MM.1S (cell line): ENCODE measurements around the gene GRAMD1B.

Experiments
- DNase-seq: peaks from one replicate; pipeline ENCODE4 v3.0.0-alpha.2; 2015
- H2AFZ ChIP-seq: fragments of 300-600 bp; sonication (generic); 2 replicates; pipeline ENCODE4 v1.6.0; 2016; ENCODE audit warnings: antibody characterized with exemption, low read length
- H3F3A ChIP-seq: fragments of 300-600 bp; sonication (generic); 2 replicates; pipeline ENCODE4 v1.6.1; 2016; ENCODE audit warnings: mild to moderate bottlenecking, antibody characterized with exemption, low read length, moderate library complexity, mixed read lengths; ENCODE audit not compliant: insufficient read depth
- H3K27ac ChIP-seq: fragments of 300-600 bp; sonication (generic); 2 replicates; pipeline ENCODE4 v1.5.1; 2016; ENCODE audit warnings: mild to moderate bottlenecking, low read length
- H3K27me3 ChIP-seq: fragments of 300-600 bp; sonication (generic); replicated peaks from 2 replicates; pipeline ENCODE4 v1.6.0; 2016; ENCODE audit warnings: low read length; ENCODE audit not compliant: insufficient read depth
- H3K36me3 ChIP-seq: fragments of 300-600 bp; sonication (generic); replicated peaks from 2 replicates; pipeline ENCODE4 v1.6.1; 2016; ENCODE audit warnings: mild to moderate bottlenecking, low read length, mixed read lengths; ENCODE audit not compliant: insufficient read depth
- H3K4me1 ChIP-seq: fragments of 300-600 bp; sonication (generic); 2 replicates; pipeline ENCODE4 v1.6.1; 2016; ENCODE audit warnings: low read length, mixed read lengths
- H3K4me2 ChIP-seq: fragments of 300-600 bp; sonication (generic); 2 replicates; pipeline ENCODE4 v1.6.0; 2016; ENCODE audit warnings: low read depth, low read length
- H3K4me3 ChIP-seq: fragments of 300-600 bp; sonication (generic); 2 replicates; pipeline ENCODE4 v1.5.1; 2016; ENCODE audit warnings: low read length, mixed read lengths
- H3K79me2 ChIP-seq: fragments of 300-600 bp; sonication (generic); 2 replicates; pipeline ENCODE4 v1.6.1; 2016; ENCODE audit warnings: mixed run types, low read length, mixed read lengths
- H3K9ac ChIP-seq: fragments of 300-600 bp; sonication (generic); 2 replicates; pipeline ENCODE4 v1.6.1; 2016; ENCODE audit warnings: low read length, mixed read lengths
- H3K9me2 ChIP-seq: fragments of 300-600 bp; sonication (generic); replicated peaks from 2 replicates; pipeline ENCODE4 v1.6.1; 2016; ENCODE audit warnings: mild to moderate bottlenecking, low read length, mixed read lengths; ENCODE audit not compliant: insufficient read depth
- H3K9me3 ChIP-seq: fragments of 300-600 bp; sonication (generic); replicated peaks from 2 replicates; pipeline ENCODE4 v1.6.1; 2016; ENCODE audit warnings: mild to moderate bottlenecking, low read length, mixed read lengths; ENCODE audit not compliant: insufficient read depth
- H4K20me1 ChIP-seq: fragments of 300-600 bp; sonication (generic); 2 replicates; pipeline ENCODE4 v1.6.1; 2016; ENCODE audit warnings: mild to moderate bottlenecking, low read length, moderate library complexity, mixed read lengths; ENCODE audit not compliant: insufficient read depth
- EZH2 ChIP-seq: fragments of 300-600 bp; sonication (generic); optimal IDR thresholded peaks from 2 replicates; pipeline ENCODE3; 2017; ENCODE audit warnings: low read depth, mild to moderate bottlenecking, antibody characterized with exemption, low read length, mixed read lengths
- EZH2phosphoT487 ChIP-seq: fragments of 300-600 bp; sonication (generic); IDR thresholded peaks from 2 replicates; pipeline ENCODE4 v1.6.1; 2018; ENCODE audit warnings: antibody characterized with exemption, low read length
- TF ChIP-seq, protein P1 (sequence below): fragments of 300-600 bp; sonication (generic); IDR thresholded peaks from 2 replicates; pipeline ENCODE4 v1.5.1; 2016; ENCODE audit warnings: antibody characterized with exemption, low read length, mixed read lengths

GRAMD1B gene

GRCh38 chr11:123439616-123440015, 9.5 kb downstream of the GRAMD1B start:
- Histone ChIP-seq H3K4me2 (no peak overlapping the region), H3K9ac (no peak overlapping the region), H3K79me2 (no peaks in the 10 kb centered on the region), H3K9me3 (no peaks in the 10 kb centered on the region), H3K4me1 (peaks cover 8% of the 10 kb centered on the region), H3K9me2 (no peaks in the 10 kb centered on the region), H3K27ac (no peak overlapping the region), H4K20me1 (no peaks in the 10 kb centered on the region), H3F3A (no peaks in the 10 kb centered on the region), H3K4me3 (no peak overlapping the region), H2AFZ (no peak overlapping the region), H3K36me3 (no peaks in the 10 kb centered on the region), H3K27me3 (no peaks in the 10 kb centered on the region)
- TF ChIP-seq EZH2phosphoT487, result no peak
- no peak for TF ChIP-seq EZH2
- TF ChIP-seq, protein P1, sequence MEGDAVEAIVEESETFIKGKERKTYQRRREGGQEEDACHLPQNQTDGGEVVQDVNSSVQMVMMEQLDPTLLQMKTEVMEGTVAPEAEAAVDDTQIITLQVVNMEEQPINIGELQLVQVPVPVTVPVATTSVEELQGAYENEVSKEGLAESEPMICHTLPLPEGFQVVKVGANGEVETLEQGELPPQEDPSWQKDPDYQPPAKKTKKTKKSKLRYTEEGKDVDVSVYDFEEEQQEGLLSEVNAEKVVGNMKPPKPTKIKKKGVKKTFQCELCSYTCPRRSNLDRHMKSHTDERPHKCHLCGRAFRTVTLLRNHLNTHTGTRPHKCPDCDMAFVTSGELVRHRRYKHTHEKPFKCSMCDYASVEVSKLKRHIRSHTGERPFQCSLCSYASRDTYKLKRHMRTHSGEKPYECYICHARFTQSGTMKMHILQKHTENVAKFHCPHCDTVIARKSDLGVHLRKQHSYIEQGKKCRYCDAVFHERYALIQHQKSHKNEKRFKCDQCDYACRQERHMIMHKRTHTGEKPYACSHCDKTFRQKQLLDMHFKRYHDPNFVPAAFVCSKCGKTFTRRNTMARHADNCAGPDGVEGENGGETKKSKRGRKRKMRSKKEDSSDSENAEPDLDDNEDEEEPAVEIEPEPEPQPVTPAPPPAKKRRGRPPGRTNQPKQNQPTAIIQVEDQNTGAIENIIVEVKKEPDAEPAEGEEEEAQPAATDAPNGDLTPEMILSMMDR, result no peak
- DNase-seq, result no peak

- no peaks in the 10 kb centered on the region for H3K9me3 ChIP-seq
- no peaks in the 10 kb centered on the region for H3K36me3 ChIP-seq
- no peak overlapping the region for H2AFZ ChIP-seq
- no peak for TF ChIP-seq EZH2phosphoT487
- TF ChIP-seq, protein P1, result no peak
- TF ChIP-seq EZH2, result no peak
- no peaks in the 10 kb centered on the region for H3K27me3 ChIP-seq
- H3K9ac ChIP-seq, result no peak overlapping the region
- H4K20me1 ChIP-seq, result no peaks in the 10 kb centered on the region
- H3K4me2 ChIP-seq, result no peak overlapping the region
- no peaks in the 10 kb centered on the region for H3K79me2 ChIP-seq
- no peak overlapping the region for H3K27ac ChIP-seq
- H3K9me2 ChIP-seq, result no peaks in the 10 kb centered on the region
- DNase-seq, result no peak
- no peaks in the 10 kb centered on the region for H3F3A ChIP-seq
- no peak overlapping the region for H3K4me3 ChIP-seq
- H3K4me1 ChIP-seq, result peaks cover 8% of the 10 kb centered on the region
Measured at GRCh38 chr11:123441161-123441560, 11.1 kb downstream of the GRAMD1B start.

- peaks cover 8% of the 10 kb centered on the region for H3K4me1 ChIP-seq
- no peak for DNase-seq
- H4K20me1 ChIP-seq, result no peaks in the 10 kb centered on the region
- no peaks in the 10 kb centered on the region for H3K36me3 ChIP-seq
- H3K27me3 ChIP-seq, result no peaks in the 10 kb centered on the region
- no peaks in the 10 kb centered on the region for H3K79me2 ChIP-seq
- no peak overlapping the region for H2AFZ ChIP-seq
- H3K9me3 ChIP-seq, result no peaks in the 10 kb centered on the region
- TF ChIP-seq EZH2 (no peak), EZH2phosphoT487 (no peak)
- TF ChIP-seq, protein P1, result no peak
- H3K9ac ChIP-seq, result no peak overlapping the region
- H3K27ac ChIP-seq, result no peak overlapping the region
- no peak overlapping the region for H3K4me2 ChIP-seq
- H3F3A ChIP-seq, result no peaks in the 10 kb centered on the region
- H3K9me2 ChIP-seq, result no peaks in the 10 kb centered on the region
- no peak overlapping the region for H3K4me3 ChIP-seq
Measured at GRCh38 chr11:123443851-123444623, 14.0 kb downstream of the GRAMD1B start.
